ENCODE results near the gene FGG. TPM values are rescaled to one million over a fixed set of nuclear protein-coding genes. Genes with fewer than 3 reads are reported as not detected.

Gene FGG
- total and polyA plus RNA-seq, 5 donors: 0.45 to 1.8 TPM; not detected in 3

DNA sequence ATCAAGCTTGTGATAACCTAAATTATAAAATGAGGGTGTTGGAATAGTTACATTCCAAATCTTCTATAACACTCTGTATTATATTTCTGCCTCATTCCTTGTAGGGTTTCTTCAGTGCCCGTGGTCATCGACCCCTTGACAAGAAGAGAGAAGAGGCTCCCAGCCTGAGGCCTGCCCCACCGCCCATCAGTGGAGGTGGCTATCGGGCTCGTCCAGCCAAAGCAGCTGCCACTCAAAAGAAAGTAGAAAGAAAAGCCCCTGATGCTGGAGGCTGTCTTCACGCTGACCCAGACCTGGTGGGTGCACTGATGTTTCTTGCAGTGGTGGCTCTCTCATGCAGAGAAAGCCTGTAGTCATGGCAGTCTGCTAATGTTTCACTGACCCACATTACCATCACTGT, 46.8 kb downstream of the FGG start:
- H3K27me3 ChIP-seq (ENCODE audit: control insufficient read depth, insufficient read depth): no peaks in the 10 kb centered on the region
- 85% methylated on average over 6 of the region's 6 CpGs for WGBS
- no peaks in the 10 kb centered on the region for H3K9me3 ChIP-seq (ENCODE audit: control insufficient read depth, low read length)
- intact Hi-C loops (cut with DNase I): no loop called here
- no peak overlapping the region for H3K27ac ChIP-seq (ENCODE audit: low read length)
- H3K4me3 ChIP-seq (ENCODE audit: low read length): no peak overlapping the region
- DNase-seq (no peak), ATAC-seq (no peak)
- H3K4me1 ChIP-seq (ENCODE audit: control insufficient read depth, insufficient read depth, low read length): no peaks in the 10 kb centered on the region

DNA sequence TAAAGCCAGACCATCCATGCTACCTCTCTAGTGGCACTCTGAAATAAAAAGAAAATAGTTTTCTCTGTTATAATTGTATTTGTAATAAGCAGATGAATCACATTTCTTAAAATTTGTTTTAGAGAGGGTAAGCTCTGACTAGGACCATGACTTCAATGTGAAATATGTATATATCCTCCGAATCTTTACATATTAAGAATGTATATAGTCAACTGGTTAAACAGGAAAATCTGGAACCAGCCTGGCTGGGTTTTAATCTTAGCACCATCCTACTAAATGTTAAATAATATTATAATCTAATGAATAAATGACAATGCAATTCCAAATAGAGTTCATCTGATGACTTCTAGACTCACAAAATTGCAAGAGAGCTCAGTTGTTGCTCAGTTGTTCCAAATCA, 48.1 kb downstream of the FGG start:
- Histone ChIP-seq H3K27me3 (ENCODE audit: control insufficient read depth, insufficient read depth) (no peaks in the 10 kb centered on the region), H3K27ac (ENCODE audit: low read length) (no peak overlapping the region), H3K4me1 (ENCODE audit: control insufficient read depth, insufficient read depth, low read length) (no peaks in the 10 kb centered on the region), H3K9me3 (ENCODE audit: control insufficient read depth, low read length) (no peaks in the 10 kb centered on the region), H3K4me3 (ENCODE audit: low read length) (no peak overlapping the region)
- 91% methylated on average over 1 of the region's 1 CpG for WGBS
- DNase-seq (no peak), ATAC-seq (no peak)
- intact Hi-C loops (cut with DNase I): no loop called here

DNA sequence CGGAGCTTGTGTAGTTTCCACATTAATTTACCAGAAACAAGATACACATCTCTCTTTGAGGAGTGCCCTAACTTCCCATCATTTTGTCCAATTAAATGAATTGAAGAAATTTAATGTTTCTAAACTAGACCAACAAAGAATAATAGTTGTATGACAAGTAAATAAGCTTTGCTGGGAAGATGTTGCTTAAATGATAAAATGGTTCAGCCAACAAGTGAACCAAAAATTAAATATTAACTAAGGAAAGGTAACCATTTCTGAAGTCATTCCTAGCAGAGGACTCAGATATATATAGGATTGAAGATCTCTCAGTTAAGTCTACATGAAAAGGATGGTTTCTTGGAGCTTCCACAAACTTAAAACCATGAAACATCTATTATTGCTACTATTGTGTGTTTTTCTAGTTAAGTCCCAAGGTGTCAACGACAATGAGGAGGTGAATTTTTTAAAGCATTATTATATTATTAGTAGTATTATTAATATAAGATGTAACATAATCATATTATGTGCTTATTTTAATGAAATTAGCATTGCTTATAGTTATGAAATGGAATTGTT, 49.7 kb downstream of the FGG start, which contains the start of gene FGB:
TSS of gene FGB (plus strand) at position 315 of the 558 bp plus-strand sequence. CDS start at position 323, 8 bp downstream.
- no peaks in the 10 kb centered on the region for H3K4me1 ChIP-seq (ENCODE audit: control insufficient read depth, insufficient read depth, low read length)
- H3K27ac ChIP-seq (ENCODE audit: low read length): no peak within 1 kb of the TSS
- DNase-seq: no peak
- intact Hi-C loops (cut with DNase I): no loop called here
- 65% methylated on average over 2 of the region's 2 CpGs for WGBS
- H3K4me3 ChIP-seq (ENCODE audit: low read length): no peak within 1 kb of the TSS
- no peak for ATAC-seq
- no peaks in the 10 kb centered on the region for H3K9me3 ChIP-seq (ENCODE audit: control insufficient read depth, low read length)
- H3K27me3 ChIP-seq (ENCODE audit: control insufficient read depth, insufficient read depth): no peaks in the 10 kb centered on the region

DNA sequence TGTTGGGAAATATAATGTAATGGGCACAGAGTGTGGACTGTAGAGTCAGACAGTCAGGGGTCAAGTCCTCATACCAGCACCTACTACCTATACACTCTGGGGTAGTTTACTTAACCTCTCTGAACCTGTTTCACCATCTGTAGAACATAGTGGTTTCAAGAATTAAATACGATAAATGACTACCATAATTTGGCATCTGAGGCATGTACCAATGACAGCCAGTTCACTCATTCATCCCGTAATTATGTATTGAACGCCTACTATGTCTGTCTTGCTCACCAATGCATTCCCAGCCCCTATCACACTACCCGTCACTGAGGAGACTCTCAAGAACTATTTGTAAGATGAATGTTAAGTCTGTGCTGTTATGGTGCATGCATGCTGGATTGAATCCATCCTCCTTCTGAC, 51.6 kb downstream of the FGG start:
- Histone ChIP-seq H3K4me3 (ENCODE audit: low read length) (no peak overlapping the region), H3K27me3 (ENCODE audit: control insufficient read depth, insufficient read depth) (no peaks in the 10 kb centered on the region), H3K4me1 (ENCODE audit: control insufficient read depth, insufficient read depth, low read length) (no peaks in the 10 kb centered on the region), H3K9me3 (ENCODE audit: control insufficient read depth, low read length) (no peaks in the 10 kb centered on the region), H3K27ac (ENCODE audit: low read length) (no peak overlapping the region)
- intact Hi-C loops (cut with DNase I): no loop called here
- no peak for DNase-seq
- WGBS: 72% methylated on average over 4 of the region's 4 CpGs
- ATAC-seq: no peak

DNA sequence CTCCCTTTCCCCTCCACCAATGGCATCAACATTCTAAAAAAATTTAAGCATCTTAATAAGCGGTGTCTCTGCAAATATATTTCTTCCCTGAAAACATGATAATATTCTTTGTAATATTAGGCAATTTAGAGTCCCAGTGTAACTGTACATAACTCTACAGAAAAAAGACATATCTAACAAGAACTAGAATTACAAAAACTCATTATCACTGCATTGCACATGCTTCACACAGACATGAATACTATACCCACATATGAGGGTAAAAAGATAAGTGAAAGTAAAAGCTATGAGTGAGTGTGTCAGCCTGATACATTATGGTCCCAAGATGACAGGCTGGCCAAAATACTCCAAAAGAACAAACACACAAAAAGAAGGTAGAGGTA, 52.0 kb downstream of the FGG start:
- WGBS: 94% methylated on average over 1 of the region's 1 CpG
- no peaks in the 10 kb centered on the region for H3K4me1 ChIP-seq (ENCODE audit: control insufficient read depth, insufficient read depth, low read length)
- DNase-seq: no peak
- ATAC-seq: no peak
- no peaks in the 10 kb centered on the region for H3K27me3 ChIP-seq (ENCODE audit: control insufficient read depth, insufficient read depth)
- H3K9me3 ChIP-seq (ENCODE audit: control insufficient read depth, low read length): no peaks in the 10 kb centered on the region
- H3K27ac ChIP-seq (ENCODE audit: low read length): no peak overlapping the region
- intact Hi-C loops (cut with DNase I): no loop called here
- H3K4me3 ChIP-seq (ENCODE audit: low read length): no peak overlapping the region

DNA sequence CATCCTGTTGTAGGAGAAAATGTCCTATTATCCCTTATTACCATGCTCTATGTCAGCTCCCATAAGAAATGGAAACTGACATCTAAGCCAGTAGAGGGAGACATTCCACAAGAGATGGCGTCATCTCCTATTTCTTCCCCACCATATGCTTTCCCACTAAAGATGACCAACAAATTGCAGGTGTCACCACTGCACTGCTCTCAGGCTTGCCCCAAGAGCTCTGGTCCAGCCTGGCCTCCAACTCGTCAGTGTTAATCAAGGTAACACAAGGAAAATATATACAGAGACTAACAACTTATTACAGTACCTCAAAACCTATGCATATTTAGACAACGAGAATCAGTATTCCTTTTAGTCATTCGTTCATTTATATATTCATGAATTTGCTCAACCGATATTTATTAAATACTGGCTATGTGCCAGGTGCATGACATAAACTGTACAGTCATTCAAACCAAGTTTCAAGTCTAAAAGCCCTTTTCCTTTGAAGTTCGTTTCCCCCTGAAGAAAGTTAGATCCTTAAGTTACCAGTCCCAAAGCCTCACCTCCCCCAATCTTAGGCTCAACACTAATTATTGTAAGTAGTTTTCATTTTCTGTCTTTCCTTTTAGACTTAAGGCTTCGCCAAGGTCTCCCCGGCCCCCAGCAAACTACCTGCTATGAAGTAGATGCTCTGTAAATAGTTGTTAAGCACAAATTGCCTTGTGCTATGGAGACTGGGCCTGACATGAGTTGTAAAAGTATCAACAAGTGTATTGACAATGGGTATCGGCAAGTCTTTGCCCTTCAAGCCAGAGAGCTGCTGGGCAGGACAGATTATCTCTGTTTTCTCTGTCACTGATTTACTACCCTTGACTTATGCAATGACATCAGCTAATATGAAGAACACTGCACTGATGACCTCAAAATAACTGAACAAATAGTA, 52.7 kb downstream of the FGG start:
- Histone ChIP-seq H3K4me3 (ENCODE audit: low read length) (no peak overlapping the region), H3K27me3 (ENCODE audit: control insufficient read depth, insufficient read depth) (no peaks in the 10 kb centered on the region), H3K4me1 (ENCODE audit: control insufficient read depth, insufficient read depth, low read length) (no peaks in the 10 kb centered on the region), H3K27ac (ENCODE audit: low read length) (no peak overlapping the region), H3K9me3 (ENCODE audit: control insufficient read depth, low read length) (no peaks in the 10 kb centered on the region)
- ATAC-seq (no peak), DNase-seq (no peak)
- intact Hi-C loops (cut with DNase I): loop anchor here in 3 of 4 donors (5.0 to 10.0 kb wide), 3 partner anchors 58 to 215 kb away; no protein-coding TSS in a partner anchor
- WGBS: 70% methylated on average over 9 of the region's 9 CpGs

DNA sequence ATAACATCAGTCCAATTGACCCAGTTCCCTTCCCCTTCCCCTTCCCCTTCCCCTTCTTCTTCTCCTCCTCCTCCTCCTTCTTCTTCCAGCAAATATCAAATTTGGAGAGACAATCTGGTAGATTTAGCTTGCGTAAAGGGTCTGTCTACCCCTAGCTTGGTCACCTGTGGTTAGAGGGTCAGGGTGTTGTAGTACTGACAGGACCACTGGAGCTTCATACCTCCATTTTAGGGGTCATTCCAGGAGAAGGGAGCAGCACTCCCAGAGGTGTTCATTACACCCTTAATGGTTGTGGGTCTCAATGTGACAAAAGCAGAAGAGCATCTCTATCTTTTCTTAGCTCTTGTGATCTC, 53.3 kb downstream of the FGG start:
- H3K9me3 ChIP-seq (ENCODE audit: control insufficient read depth, low read length): no peaks in the 10 kb centered on the region
- 83% methylated on average over 1 of the region's 1 CpG for WGBS
- no peak for ATAC-seq
- intact Hi-C loops (cut with DNase I): loop anchor here in 3 of 4 donors (5.0 to 10.0 kb wide), 3 partner anchors 58 to 216 kb away; no protein-coding TSS in a partner anchor
- DNase-seq: no peak
- H3K4me1 ChIP-seq (ENCODE audit: control insufficient read depth, insufficient read depth, low read length): no peaks in the 10 kb centered on the region
- H3K27ac ChIP-seq (ENCODE audit: low read length): no peak overlapping the region
- no peaks in the 10 kb centered on the region for H3K27me3 ChIP-seq (ENCODE audit: control insufficient read depth, insufficient read depth)
- H3K4me3 ChIP-seq (ENCODE audit: low read length): no peak overlapping the region

Other genes starting within 250 kb of the FGG start
- gene DCHS2, start 120.9 kb downstream of the FGG start, total RNA-seq: not detected
- not detected for gene DCHS2, start 120.9 kb downstream of the FGG start, polyA plus RNA-seq
- 10 to 100 TPM; 42.5 to 53.0 (median 50.8) TPM for gene PLRG1, start 62.3 kb downstream of the FGG start, total RNA-seq
- gene PLRG1, start 62.3 kb downstream of the FGG start, polyA plus RNA-seq: 24.6 TPM
- 1 to 10 TPM in 1 of 4 donors, not detected in 3; 1.8 TPM for gene FGB, start 49.6 kb downstream of the FGG start, total RNA-seq
- 0.38 TPM for gene FGB, start 49.6 kb downstream of the FGG start, polyA plus RNA-seq
- gene FGA, start 21.9 kb downstream of the FGG start, total RNA-seq: 1 to 10 TPM in 1 of 4 donors, not detected in 3; 2.1 TPM
- 0.32 TPM for gene FGA, start 21.9 kb downstream of the FGG start, polyA plus RNA-seq
- under 1 TPM in 1 of 4 donors, not detected in 3; 0.06 TPM for gene LRAT, start 131.3 kb upstream of the FGG start, total RNA-seq
- 0.02 TPM for gene LRAT, start 131.3 kb upstream of the FGG start, polyA plus RNA-seq
- gene RBM46, start 168.6 kb upstream of the FGG start, total RNA-seq: not detected
- not detected for gene RBM46, start 168.6 kb upstream of the FGG start, polyA plus RNA-seq

Data from right cardiac atrium (tissue), 5 donors.